Activated CD4-positive, alpha-beta T cell treated with anti-CD3 and anti-CD28 coated beads, Interleukin-2, amount 50 U/mL, for 24 hours (primary cell): ENCODE data around the gene MAP3K14.

ENCODE experiments used
- DNase-seq, 2 donors: peaks; one replicate each; pipeline ENCODE4 v3.0.0-alpha.2; 2020; ENCODE audit warnings: low read depth in 1 of 2, low spot score in 1 of 2

The MAP3K14 gene

GRCh38 chr17:45225051-45225700, 91.6 kb downstream of the MAP3K14 start:
- DNase-seq, result no peak

- no peak for DNase-seq
Measured at GRCh38 chr17:45224671-45225050, 92.2 kb downstream of the MAP3K14 start.

- DNase-seq, result peak in 1 of 2 donors; percentile 65
Measured at GRCh38 chr17:45223539-45224528, 93.0 kb downstream of the MAP3K14 start.

- no peak for DNase-seq
Measured at GRCh38 chr17:45222996-45223538, 93.8 kb downstream of the MAP3K14 start.

- DNase-seq, result no peak
Measured at GRCh38 chr17:45222289-45222995, 94.4 kb downstream of the MAP3K14 start.

- no peak for DNase-seq
Measured at GRCh38 chr17:45222014-45222288, 94.9 kb downstream of the MAP3K14 start.

- DNase-seq, result no peak
Measured at GRCh38 chr17:45221081-45222013, 95.5 kb downstream of the MAP3K14 start, which contains the start of gene FMNL1. TSS of gene FMNL1 (plus strand) at chr17:45221885. CDS start at chr17:45222125, 240 bp downstream.

- no peak for DNase-seq
Measured at GRCh38 chr17:45220079-45220478, 96.7 kb downstream of the MAP3K14 start.

GRCh38 chr17:45218895-45219661, 97.7 kb downstream of the MAP3K14 start:
- peak; percentile 87 for DNase-seq
